Measurements from ENCODE around the gene APBA1. TPM values are rescaled to one million over a fixed set of nuclear protein-coding genes. Genes with fewer than 3 reads are reported as not detected.

APBA1 gene
- total RNA-seq, 2 experiments from 2014 or later = 0.47 to 1.4 TPM

GRCh38 chr9:69542058-69542457 is 130.1 kb downstream of the APBA1 start:
- intact Hi-C loops (cut with DNase I, micrococcal nuclease) = loop anchor here (10.0 kb wide), 1 partner anchor 487 kb away; no protein-coding TSS in a partner anchor
- no peaks in the 10 kb centered on the region for H3K36me3 ChIP-seq (ENCODE audit: insufficient read depth, low read length)
- Mint-ChIP-seq H3K36me3 (ENCODE audit: low read depth) (no peaks in the 10 kb centered on the region), H3K4me3 (no peak overlapping the region), H3K27ac (no peak overlapping the region), H3K4me1 (ENCODE audit: low read depth) (no peaks in the 10 kb centered on the region), H3K27me3 (peaks cover 9% of the 10 kb centered on the region), H3K9me3 (no peaks in the 10 kb centered on the region)
- ChIA-PET CTCF (no interaction called here), POLR2A (no interaction called here)
- no peaks in the 10 kb centered on the region for H3K9me3 ChIP-seq (ENCODE audit: control insufficient read depth in 1 of 2, insufficient read depth in 1 of 2, low read length in 2 of 2)
- DNase-seq (no peak), ATAC-seq (ENCODE audit: poor library complexity) (no peak)
- no peak overlapping the region for H3K4me3 ChIP-seq (ENCODE audit: low read length)
- H3K27ac ChIP-seq (ENCODE audit: low read depth in 1 of 2, low read length in 2 of 2) = no peak overlapping the region
- no peak for TF ChIP-seq CTCF (IDR thresholded peaks at IDR 0.05)
- H3K4me1 ChIP-seq (ENCODE audit: insufficient read depth, low read length) = no peaks in the 10 kb centered on the region
- H3K27me3 ChIP-seq (ENCODE audit: control insufficient read depth in 1 of 2, insufficient read depth in 2 of 2, low read length in 2 of 2) = no peaks in the 10 kb centered on the region

- ChIA-PET POLR2A (no interaction called here), CTCF (interaction anchor here (0.7 kb wide), 1 partner anchor 314 kb away, joined by 3 read pairs; no protein-coding TSS in a partner anchor)
- no peaks in the 10 kb centered on the region for H3K27me3 ChIP-seq (ENCODE audit: control insufficient read depth in 1 of 2, insufficient read depth in 2 of 2, low read length in 2 of 2)
- Mint-ChIP-seq H3K27me3 (peaks cover 8% of the 10 kb centered on the region), H3K4me3 (no peak overlapping the region), H3K36me3 (ENCODE audit: low read depth) (no peaks in the 10 kb centered on the region), H3K27ac (no peak overlapping the region), H3K9me3 (no peaks in the 10 kb centered on the region), H3K4me1 (ENCODE audit: low read depth) (no peaks in the 10 kb centered on the region)
- ATAC-seq (ENCODE audit: poor library complexity) = no peak
- H3K9me3 ChIP-seq (ENCODE audit: control insufficient read depth in 1 of 2, insufficient read depth in 1 of 2, low read length in 2 of 2) = no peaks in the 10 kb centered on the region
- H3K4me1 ChIP-seq (ENCODE audit: insufficient read depth, low read length) = no peaks in the 10 kb centered on the region
- intact Hi-C loops (cut with DNase I, micrococcal nuclease) = no loop called here
- H3K4me3 ChIP-seq (ENCODE audit: low read length) = no peak overlapping the region
- no peaks in the 10 kb centered on the region for H3K36me3 ChIP-seq (ENCODE audit: insufficient read depth, low read length)
- no peak for DNase-seq
- H3K27ac ChIP-seq (ENCODE audit: low read depth in 1 of 2, low read length in 2 of 2) = no peak overlapping the region
- no peak for TF ChIP-seq CTCF (IDR thresholded peaks at IDR 0.05)
These were observed 136.3 kb downstream of the APBA1 start for GRCh38 chr9:69535911-69536310.

GRCh38 chr9:69535286-69535832 is 136.8 kb downstream of the APBA1 start:
- ATAC-seq (ENCODE audit: poor library complexity) (no peak), DNase-seq (no peak)
- CTCF ChIA-PET = interaction anchor here (0.7 kb wide), 1 partner anchor 315 kb away, joined by 3 read pairs; no protein-coding TSS in a partner anchor
- no peak overlapping the region for H3K4me3 ChIP-seq (ENCODE audit: low read length)
- Mint-ChIP-seq H3K4me1 (ENCODE audit: low read depth) (no peaks in the 10 kb centered on the region), H3K9me3 (no peaks in the 10 kb centered on the region), H3K27ac (no peak overlapping the region), H3K36me3 (ENCODE audit: low read depth) (no peaks in the 10 kb centered on the region), H3K4me3 (no peak overlapping the region), H3K27me3 (peaks cover 8% of the 10 kb centered on the region)
- TF ChIP-seq CTCF (IDR thresholded peaks at IDR 0.05) = no peak
- POLR2A ChIA-PET = interaction anchor here (0.6 kb wide), 1 partner anchor 62 kb away, joined by 3 read pairs; no protein-coding TSS in a partner anchor
- H3K9me3 ChIP-seq (ENCODE audit: control insufficient read depth in 1 of 2, insufficient read depth in 1 of 2, low read length in 2 of 2) = no peaks in the 10 kb centered on the region
- no peaks in the 10 kb centered on the region for H3K4me1 ChIP-seq (ENCODE audit: insufficient read depth, low read length)
- intact Hi-C loops (cut with DNase I, micrococcal nuclease) = no loop called here
- no peaks in the 10 kb centered on the region for H3K27me3 ChIP-seq (ENCODE audit: control insufficient read depth in 1 of 2, insufficient read depth in 2 of 2, low read length in 2 of 2)
- H3K27ac ChIP-seq (ENCODE audit: low read depth in 1 of 2, low read length in 2 of 2) = no peak overlapping the region
- no peaks in the 10 kb centered on the region for H3K36me3 ChIP-seq (ENCODE audit: insufficient read depth, low read length)

All from CD4-positive, alpha-beta T cell (primary cell).